ENCODE measurements around the gene DYRK1A. TPM values are rescaled to one million over a fixed set of nuclear protein-coding genes. Genes with fewer than 3 reads are reported as not detected.

DYRK1A gene
- total and polyA plus RNA-seq, 2 donors from 2014 or later: 14.5 to 78.0 TPM

- Histone ChIP-seq H3K4me1 (ENCODE audit: control insufficient read depth in 2 of 3, insufficient read depth in 2 of 3, low read depth in 1 of 3, low read length in 3 of 3) (peaks cover 0 to 6% (median 0%) of the 10 kb centered on the region in 3 donors), H3K9ac (ENCODE audit: low read length in 3 of 3) (no peak overlapping the region), H3K4me3 (ENCODE audit: low read length in 3 of 3) (no peak overlapping the region), H3K27ac (ENCODE audit: low read depth in 2 of 2, low read length in 2 of 2) (no peak overlapping the region), H3K36me3 (ENCODE audit: control insufficient read depth in 2 of 3, insufficient read depth in 3 of 3, low read length in 3 of 3) (peaks cover 0 to 2% (median 0%) of the 10 kb centered on the region in 3 donors), H3K27me3 (ENCODE audit: control insufficient read depth, insufficient read depth, low read length) (no peaks in the 10 kb centered on the region), H3K9me3 (ENCODE audit: control insufficient read depth in 2 of 3, insufficient read depth in 1 of 3, low read length in 3 of 3) (no peaks in the 10 kb centered on the region)
- TF ChIP-seq, protein P1, sequence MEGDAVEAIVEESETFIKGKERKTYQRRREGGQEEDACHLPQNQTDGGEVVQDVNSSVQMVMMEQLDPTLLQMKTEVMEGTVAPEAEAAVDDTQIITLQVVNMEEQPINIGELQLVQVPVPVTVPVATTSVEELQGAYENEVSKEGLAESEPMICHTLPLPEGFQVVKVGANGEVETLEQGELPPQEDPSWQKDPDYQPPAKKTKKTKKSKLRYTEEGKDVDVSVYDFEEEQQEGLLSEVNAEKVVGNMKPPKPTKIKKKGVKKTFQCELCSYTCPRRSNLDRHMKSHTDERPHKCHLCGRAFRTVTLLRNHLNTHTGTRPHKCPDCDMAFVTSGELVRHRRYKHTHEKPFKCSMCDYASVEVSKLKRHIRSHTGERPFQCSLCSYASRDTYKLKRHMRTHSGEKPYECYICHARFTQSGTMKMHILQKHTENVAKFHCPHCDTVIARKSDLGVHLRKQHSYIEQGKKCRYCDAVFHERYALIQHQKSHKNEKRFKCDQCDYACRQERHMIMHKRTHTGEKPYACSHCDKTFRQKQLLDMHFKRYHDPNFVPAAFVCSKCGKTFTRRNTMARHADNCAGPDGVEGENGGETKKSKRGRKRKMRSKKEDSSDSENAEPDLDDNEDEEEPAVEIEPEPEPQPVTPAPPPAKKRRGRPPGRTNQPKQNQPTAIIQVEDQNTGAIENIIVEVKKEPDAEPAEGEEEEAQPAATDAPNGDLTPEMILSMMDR (IDR thresholded peaks at IDR 0.05; ENCODE audit: borderline replicate concordance, extremely low read depth, insufficient read depth): no peak
- DNase-seq: no peak
- intact Hi-C loops (cut with DNase I): no loop called here
- no peak for FAIRE-seq
Measured at GRCh38 chr21:37446552-37446951, 80.0 kb downstream of the DYRK1A start.

DNA sequence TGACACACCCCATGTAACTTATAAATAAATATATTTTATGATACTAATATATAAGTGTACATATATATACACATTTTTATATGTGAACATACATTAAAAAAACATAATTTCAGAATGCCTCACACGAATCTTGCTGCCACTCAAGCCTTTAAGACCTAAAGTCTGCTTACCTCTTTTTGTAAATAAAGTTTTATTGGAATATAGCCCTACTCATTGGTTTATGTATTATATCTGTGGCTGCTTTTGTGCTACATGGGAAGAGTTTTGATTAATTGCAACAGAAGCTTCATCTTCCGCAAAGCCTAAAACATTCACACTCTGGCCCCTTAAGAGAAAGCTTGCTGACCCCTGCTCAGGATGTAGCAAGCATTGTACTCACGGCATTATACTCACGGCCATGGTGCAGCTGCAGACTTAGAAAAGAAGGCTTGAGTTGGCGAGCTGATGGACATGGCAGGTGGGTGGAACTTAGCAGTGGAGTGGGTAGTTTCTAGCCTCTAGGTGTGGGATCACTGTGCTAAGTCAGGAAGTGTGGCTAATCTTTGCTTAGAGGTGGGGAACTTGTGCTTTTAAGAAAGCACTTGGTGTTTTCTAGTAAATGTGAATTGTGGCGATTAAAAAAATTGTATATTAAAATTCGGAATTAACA lies 80.8 kb downstream of the DYRK1A start:
- intact Hi-C loops (cut with DNase I): no loop called here
- TF ChIP-seq, protein P1 (IDR thresholded peaks at IDR 0.05; ENCODE audit: borderline replicate concordance, extremely low read depth, insufficient read depth): no peak
- DNase-seq (no peak), FAIRE-seq (no peak)
- no peak overlapping the region for H3K9ac ChIP-seq (ENCODE audit: low read length in 3 of 3)
- no peaks in the 10 kb centered on the region for H3K27me3 ChIP-seq (ENCODE audit: control insufficient read depth, insufficient read depth, low read length)
- H3K4me3 ChIP-seq (ENCODE audit: low read length in 3 of 3): no peak overlapping the region
- no peaks in the 10 kb centered on the region for H3K9me3 ChIP-seq (ENCODE audit: control insufficient read depth in 2 of 3, insufficient read depth in 1 of 3, low read length in 3 of 3)
- no peak overlapping the region for H3K27ac ChIP-seq (ENCODE audit: low read depth in 2 of 2, low read length in 2 of 2)
- peaks cover 0 to 2% (median 0%) of the 10 kb centered on the region in 3 donors for H3K36me3 ChIP-seq (ENCODE audit: control insufficient read depth in 2 of 3, insufficient read depth in 3 of 3, low read length in 3 of 3)
- H3K4me1 ChIP-seq (ENCODE audit: control insufficient read depth in 2 of 3, insufficient read depth in 2 of 3, low read depth in 1 of 3, low read length in 3 of 3): peaks cover 0 to 9% (median 5%) of the 10 kb centered on the region in 3 donors

- intact Hi-C loops (cut with DNase I): no loop called here
- Histone ChIP-seq H3K9ac (ENCODE audit: low read length in 3 of 3) (no peak overlapping the region), H3K27me3 (ENCODE audit: control insufficient read depth, insufficient read depth, low read length) (no peaks in the 10 kb centered on the region), H3K4me3 (ENCODE audit: low read length in 3 of 3) (no peak overlapping the region), H3K4me1 (ENCODE audit: control insufficient read depth in 2 of 3, insufficient read depth in 2 of 3, low read depth in 1 of 3, low read length in 3 of 3) (peaks cover 0 to 10% (median 7%) of the 10 kb centered on the region in 3 donors), H3K27ac (ENCODE audit: low read depth in 2 of 2, low read length in 2 of 2) (no peak overlapping the region), H3K9me3 (ENCODE audit: control insufficient read depth in 2 of 3, insufficient read depth in 1 of 3, low read length in 3 of 3) (no peaks in the 10 kb centered on the region), H3K36me3 (ENCODE audit: control insufficient read depth in 2 of 3, insufficient read depth in 3 of 3, low read length in 3 of 3) (peaks cover 0 to 2% (median 0%) of the 10 kb centered on the region in 3 donors)
- TF ChIP-seq, protein P1 (IDR thresholded peaks at IDR 0.05; ENCODE audit: borderline replicate concordance, extremely low read depth, insufficient read depth): no peak
- FAIRE-seq (no peak), DNase-seq (no peak)
Measured at GRCh38 chr21:37449302-37449937, 82.8 kb downstream of the DYRK1A start.

All from kidney (tissue), 14 donors.